IMR-90 (cell line): ENCODE results near the gene PRMT7. TPM values are rescaled to one million over a fixed set of nuclear protein-coding genes. Genes with fewer than 3 reads are reported as not detected.
A peak's percentile ranks its signal among the peaks of the same experiment; 100 is the strongest.

Experiments
- ATAC-seq: fragments of 200-7000 bp; cut with Tn5 transposase; 2 replicates; pipeline ENCODE4 v1.9.1; 2020; ENCODE audit warnings: low read depth, mild to moderate bottlenecking, moderate library complexity
- BruUV-seq: library from RNA; stranded (reverse); fragments of 400-500 nt; replicated peaks from 2 replicates; lab custom pipeline; 2021; lab: Mats Ljungman, UMichigan
- CTCF ChIA-PET: fragments of 300-600 bp; formaldehyde crosslinking; extraction: SDS; loops from one replicate; lab custom pipeline; 2021; ENCODE audit warnings: antibody characterized with exemption; lab: Yijun Ruan, JAX
- POLR2A ChIA-PET: fragments of 300-600 bp; sonication (Branson Sonifier 250); formaldehyde crosslinking; loops from one replicate; lab custom pipeline; 2022; ENCODE audit warnings: antibody characterized with exemption; ENCODE audit not compliant: unreplicated experiment; lab: Charles Lee
- DNase-seq: peaks from one replicate; pipeline ENCODE4 v3.0.0; 2013
- H2AFZ ChIP-seq: replicated peaks from 2 replicates; pipeline ENCODE3; 2013; ENCODE audit warnings: low read length, mild to moderate bottlenecking; ENCODE audit not compliant: poor library complexity
- H2AK5ac ChIP-seq: 2 replicates; pipeline ENCODE4 v1.6.1; 2013; ENCODE audit warnings: low read depth, low read length, inconsistent platforms
- H2AK9ac ChIP-seq: replicated peaks from 2 replicates; pipeline ENCODE3; 2013; ENCODE audit warnings: mild to moderate bottlenecking, low read depth, low read length, moderate library complexity; ENCODE audit not compliant: poor library complexity
- H2BK120ac ChIP-seq: 2 replicates; pipeline ENCODE4 v1.6.1; 2013; ENCODE audit warnings: low read depth, low read length, inconsistent platforms
- H2BK15ac ChIP-seq: 3 replicates; pipeline ENCODE4 v1.6.1; 2013; ENCODE audit warnings: low read depth, low read length, inconsistent platforms
- H2BK20ac ChIP-seq: 2 replicates; pipeline ENCODE4 v1.6.1; 2013; ENCODE audit warnings: low read depth, mild to moderate bottlenecking, inconsistent platforms, low read length, moderate library complexity
- H2BK5ac ChIP-seq: 2 replicates; pipeline ENCODE4 v1.6.1; 2013; ENCODE audit warnings: mild to moderate bottlenecking, low read depth, low read length, inconsistent platforms; ENCODE audit not compliant: poor library complexity, severe bottlenecking
- H3K14ac ChIP-seq: replicated peaks from 2 replicates; pipeline ENCODE4 v1.6.1; 2013; ENCODE audit warnings: low read depth, low read length, inconsistent platforms
- H3K18ac ChIP-seq: 2 replicates; pipeline ENCODE4 v1.6.1; 2013; ENCODE audit warnings: low read depth, low read length, control low read depth
- H3K23ac ChIP-seq: 2 replicates; pipeline ENCODE4 v1.6.1; 2013; ENCODE audit warnings: low read depth, low read length, inconsistent platforms
- H3K27ac ChIP-seq: 2 replicates; pipeline ENCODE4 v1.5.1; 2013; ENCODE audit warnings: mild to moderate bottlenecking, control low read depth, low read length; ENCODE audit not compliant: insufficient read depth
- H3K27me3 ChIP-seq: 2 replicates; pipeline ENCODE4 v1.6.1; 2013; ENCODE audit warnings: low read length; ENCODE audit not compliant: control insufficient read depth, insufficient read depth
- H3K36me3 ChIP-seq: 2 replicates; pipeline ENCODE4 v1.6.1; 2013; ENCODE audit warnings: low read length, mixed read lengths; ENCODE audit not compliant: control insufficient read depth, insufficient read depth
- H3K4ac ChIP-seq: 2 replicates; pipeline ENCODE4 v1.6.1; 2013; ENCODE audit warnings: low read depth, low read length, inconsistent platforms
- H3K4me1 ChIP-seq: 2 replicates; pipeline ENCODE4 v1.6.1; 2013; ENCODE audit warnings: low read length, mixed read lengths; ENCODE audit not compliant: control insufficient read depth, insufficient read depth
- H3K4me2 ChIP-seq: 2 replicates; pipeline ENCODE4 v1.6.1; 2013; ENCODE audit warnings: low read depth, mild to moderate bottlenecking, control low read depth, low read length, moderate library complexity
- H3K4me3 ChIP-seq: 2 replicates; pipeline ENCODE4 v1.5.1; 2013; ENCODE audit warnings: low read depth, mild to moderate bottlenecking, control low read depth, low read length, moderate library complexity; ENCODE audit not compliant: insufficient read depth
- H3K56ac ChIP-seq: 2 replicates; pipeline ENCODE4 v1.6.1; 2013; ENCODE audit warnings: low read length, inconsistent platforms; ENCODE audit not compliant: insufficient read depth; ENCODE audit errors: extremely low read depth
- H3K79me1 ChIP-seq, 2 experiments: 2 replicates each; pipeline ENCODE4 v1.6.1; 2013; ENCODE audit warnings: low read length in 2 of 2, inconsistent platforms in 1 of 2, low read depth in 1 of 2
- H3K9ac ChIP-seq: 2 replicates; pipeline ENCODE4 v1.6.1; 2013; ENCODE audit warnings: low read depth, low read length, control low read depth
- H3K9me1 ChIP-seq: 2 replicates; pipeline ENCODE4 v1.6.1; 2013; ENCODE audit warnings: low read length, inconsistent platforms; ENCODE audit not compliant: insufficient read depth
- H3K9me3 ChIP-seq: 2 replicates; pipeline ENCODE4 v1.6.1; 2013; ENCODE audit warnings: low read length; ENCODE audit not compliant: control insufficient read depth, insufficient read depth
- H4K20me1 ChIP-seq: 2 replicates; pipeline ENCODE4 v1.6.1; 2013; ENCODE audit warnings: low read length, inconsistent platforms; ENCODE audit not compliant: insufficient read depth
- H4K5ac ChIP-seq: 2 replicates; pipeline ENCODE4 v1.6.1; 2013; ENCODE audit warnings: mild to moderate bottlenecking, low read depth, low read length, control low read depth
- H4K8ac ChIP-seq, 2 experiments: 2 replicates each; pipeline ENCODE4 v1.6.1; 2013; ENCODE audit warnings: low read depth in 2 of 2, low read length in 2 of 2, control low read depth in 1 of 2, inconsistent platforms in 1 of 2
- H4K91ac ChIP-seq: 2 replicates; pipeline ENCODE4 v1.6.1; 2013; ENCODE audit warnings: low read depth, low read length, inconsistent platforms; ENCODE audit not compliant: insufficient read depth
- BHLHE40 ChIP-seq: fragments of 150-350 bp; IDR thresholded peaks from 2 replicates; pipeline ENCODE4 v1.6.1; 2016; ENCODE audit warnings: mild to moderate bottlenecking, low read depth, low read length
- CEBPB ChIP-seq: IDR thresholded peaks from 2 replicates; pipeline ENCODE4 v1.6.1; 2012; ENCODE audit warnings: low read depth, low read length, improper control_type of control experiment
- CHD1 ChIP-seq: IDR thresholded peaks from 2 replicates; pipeline ENCODE4 v1.6.1; 2012; ENCODE audit warnings: low read depth, low read length, improper control_type of control experiment
- CTCF ChIP-seq: conservative IDR thresholded peaks from 2 replicates; pipeline ENCODE4 v1.5.1; 2012; ENCODE audit warnings: mild to moderate bottlenecking, low read depth, low read length, improper control_type of control experiment
- ELK1 ChIP-seq: fragments of 150-350 bp; IDR thresholded peaks from 2 replicates; pipeline ENCODE4 v1.6.1; 2016; ENCODE audit warnings: low read depth, mild to moderate bottlenecking, low read length, moderate library complexity, borderline replicate concordance
- FOS ChIP-seq: fragments of 150-350 bp; IDR thresholded peaks from 2 replicates; pipeline ENCODE4 v1.6.1; 2016; ENCODE audit warnings: low read depth, low read length
- MAFK ChIP-seq: IDR thresholded peaks from 2 replicates; pipeline ENCODE4 v1.6.1; 2012; ENCODE audit warnings: low read depth, low read length, improper control_type of control experiment
- MAZ ChIP-seq: IDR thresholded peaks from 2 replicates; pipeline ENCODE4 v1.6.1; 2012; ENCODE audit warnings: low read depth, mild to moderate bottlenecking, low read length, improper control_type of control experiment, moderate library complexity, borderline replicate concordance
- MXI1 ChIP-seq: IDR thresholded peaks from 2 replicates; pipeline ENCODE4 v1.6.1; 2012; ENCODE audit warnings: low read depth, mild to moderate bottlenecking, low read length, moderate library complexity, borderline replicate concordance
- NFE2L2 ChIP-seq: fragments of 150-350 bp; IDR thresholded peaks from 2 replicates; pipeline ENCODE4 v1.6.1; 2016; ENCODE audit warnings: low read depth, mild to moderate bottlenecking, low read length
- POLR2A ChIP-seq: IDR thresholded peaks from 2 replicates; pipeline ENCODE4 v1.6.1; 2012; ENCODE audit warnings: mild to moderate bottlenecking, low read depth, low read length
- RAD21 ChIP-seq: IDR thresholded peaks from 2 replicates; pipeline ENCODE4 v1.6.1; 2012; ENCODE audit warnings: low read length, improper control_type of control experiment
- RCOR1 ChIP-seq: IDR thresholded peaks from 2 replicates; pipeline ENCODE4 v1.6.1; 2012; ENCODE audit warnings: mild to moderate bottlenecking, low read length, improper control_type of control experiment; ENCODE audit not compliant: insufficient replicate concordance
- RFX5 ChIP-seq: IDR thresholded peaks from 2 replicates; pipeline ENCODE4 v1.8.0; 2012; ENCODE audit warnings: low read depth, mild to moderate bottlenecking, low read length, moderate library complexity
- SMC3 ChIP-seq: fragments of 150-350 bp; IDR thresholded peaks from 2 replicates; pipeline ENCODE4 v1.6.1; 2016; ENCODE audit warnings: low read depth, mild to moderate bottlenecking, antibody characterized with exemption, low read length, moderate library complexity
- USF2 ChIP-seq: fragments of 150-350 bp; IDR thresholded peaks from 2 replicates; pipeline ENCODE4 v1.6.1; 2017; ENCODE audit warnings: mild to moderate bottlenecking, antibody characterized with exemption, low read length, low read depth
- WGBS, 2 experiments: methylation state at CpG; one replicate each; pipeline versions ENCODE4 v1.1.5 to v1.1.7; 2013; ENCODE audit warnings: missing lambda C conversion rate in 2 of 2; ENCODE audit not compliant: insufficient read length in 1 of 2; ENCODE audit errors: extremely low coverage in 2 of 2; 5-methylcytosine and 5-hydroxymethylcytosine counted together
- dilution Hi-C: fragments of 300-500 bp; cut with HindIII; formaldehyde crosslinking; loops from one replicate; pipeline ENCODE4 v1.14.3; 2018; ENCODE audit warnings: low sequenced_read_pairs; ENCODE audit not compliant: unreplicated experiment
- in situ Hi-C: fragments of 300-500 bp; cut with MboI; formaldehyde crosslinking; loops from 3 replicates; pipeline ENCODE4 v1.14.3; 2019; ENCODE audit warnings: low sequenced_read_pairs, inconsistent platforms, mixed read lengths
- intact Hi-C: fragments of 100-400 bp; cut with micrococcal nuclease; formaldehyde crosslinking; loops from 2 replicates; pipeline ENCODE4 v1.10.0; 2022
- polyA plus RNA-seq, 3 experiments: library from polyadenylated mRNA; depleted of rRNA; stranded (reverse); fragments of >200 nt; gene quantifications; 2 replicates each; pipeline ENCODE4 v1.2.3, GENCODE V29; 2012; ENCODE audit warnings: low replicate concordance in 1 of 3
- total RNA-seq: library from RNA; depleted of rRNA; stranded (reverse); fragments of >200 nt; gene quantifications from 2 replicates; pipeline ENCODE4 v1.2.3, GENCODE V29; 2012

Gene PRMT7
- total and polyA plus RNA-seq, 2 of the 4 experiments (the other 2 are of a cell fraction), result 63.1 to 68.6 TPM

GRCh38 chr16:68319185-68319908 is 8.5 kb downstream of the PRMT7 start:
- Histone ChIP-seq H3K9ac (no peak overlapping the region), H2BK20ac (no peak overlapping the region), H3K27me3 (no peaks in the 10 kb centered on the region), H4K5ac (no peak overlapping the region), H3K27ac (no peak overlapping the region), H3K4me2 (no peak overlapping the region), H3K4me3 (no peak overlapping the region), H2BK5ac (no peak overlapping the region), H2BK120ac (no peak overlapping the region), H3K9me1 (no peaks in the 10 kb centered on the region), H3K4me1 (no peaks in the 10 kb centered on the region), H2AK5ac (no peak overlapping the region), H4K20me1 (no peaks in the 10 kb centered on the region), H3K18ac (no peak overlapping the region), H3K79me1 (peaks cover 0 to 19% of the 10 kb centered on the region in 2 experiments; a peak in 2 of 4 replicates), H2AK9ac (no peak overlapping the region), H4K8ac (no peak overlapping the region), H3K14ac (no peak overlapping the region), H2BK15ac (no peak overlapping the region), H4K91ac (no peak overlapping the region), H3K56ac (no peak overlapping the region), H3K36me3 (peaks cover 22% of the 10 kb centered on the region), H3K4ac (no peak overlapping the region), H2AFZ (no peak overlapping the region), H3K23ac (no peak overlapping the region), H3K9me3 (no peaks in the 10 kb centered on the region)
- POLR2A ChIA-PET, result no interaction called here
- CTCF ChIA-PET, result interaction anchor here (0.6 kb wide), 1 partner anchor 43 kb away, joined by 5 read pairs; no protein-coding TSS in a partner anchor
- in situ Hi-C loops (no loop called here), intact Hi-C loops (no loop called here), dilution Hi-C loops (no loop called here)
- WGBS, 2 experiments, result 90% methylated on average over 2 of the region's 6 CpGs; no CpG with 5 or more reads in 1 of the 2 experiments
- TF ChIP-seq CHD1, result no peak
- TF ChIP-seq POLR2A, result no peak
- no peak for TF ChIP-seq CEBPB
- TF ChIP-seq RFX5, result no peak
- TF ChIP-seq RAD21, result no peak
- no peak for TF ChIP-seq CTCF
- no peak for TF ChIP-seq BHLHE40
- TF ChIP-seq USF2, result no peak
- no peak for TF ChIP-seq MAFK
- TF ChIP-seq NFE2L2, result no peak
- TF ChIP-seq MXI1, result no peak
- TF ChIP-seq RCOR1, result no peak
- no peak for TF ChIP-seq FOS
- TF ChIP-seq ELK1, result no peak
- no peak for TF ChIP-seq MAZ
- TF ChIP-seq SMC3, result no peak
- no TSS peak for BruUV-seq
- no peak for ATAC-seq
- DNase-seq, result peak; percentile 7
